Osteoblast (primary cell): ENCODE data around the gene PLET1. TPM values are rescaled to one million over a fixed set of nuclear protein-coding genes. Genes with fewer than 3 reads are reported as not detected.

Source experiments
- DNase-seq: peaks from one replicate; pipeline ENCODE4 v3.0.0; 2011; ENCODE audit warnings: low spot score, mixed read lengths; ENCODE audit not compliant: insufficient read length; ENCODE audit errors: missing footprints
- H2AFZ ChIP-seq: 2 replicates; pipeline ENCODE4 v1.6.0; 2011; ENCODE audit warnings: mild to moderate bottlenecking, low read length
- H3K27ac ChIP-seq: 2 replicates; pipeline ENCODE4 v1.5.1; 2011; ENCODE audit warnings: mild to moderate bottlenecking, low read depth, low read length, moderate library complexity
- H3K27me3 ChIP-seq: 2 replicates; pipeline ENCODE4 v1.6.0; 2012; ENCODE audit warnings: mild to moderate bottlenecking, control low read depth, inconsistent platforms, low read length, moderate library complexity; ENCODE audit not compliant: insufficient read depth
- H3K36me3 ChIP-seq: 2 replicates; pipeline ENCODE4 v1.5.1; 2011; ENCODE audit warnings: mild to moderate bottlenecking, low read length, control low read depth, moderate library complexity; ENCODE audit not compliant: insufficient read depth
- H3K4me1 ChIP-seq: 2 replicates; pipeline ENCODE4 v1.5.1; 2011; ENCODE audit warnings: mild to moderate bottlenecking, low read length, control low read depth, moderate library complexity; ENCODE audit not compliant: insufficient read depth
- H3K4me2 ChIP-seq: 2 replicates; pipeline ENCODE4 v1.6.0; 2011; ENCODE audit warnings: mild to moderate bottlenecking, low read length; ENCODE audit not compliant: insufficient read depth
- H3K4me3 ChIP-seq: fragments of 200-600 bp; sonication (generic); 3 replicates; pipeline ENCODE4 v1.5.1; 2012; ENCODE audit warnings: mild to moderate bottlenecking, low read length, inconsistent platforms; ENCODE audit not compliant: insufficient read depth
- H3K79me2 ChIP-seq: 2 replicates; pipeline ENCODE4 v1.6.0; 2012; ENCODE audit warnings: mild to moderate bottlenecking, low read length, control low read depth, inconsistent platforms; ENCODE audit not compliant: insufficient read depth
- H3K9me3 ChIP-seq: 2 replicates; pipeline ENCODE4 v1.5.1; 2011; ENCODE audit warnings: low read depth, low read length, control low read depth
- H4K20me1 ChIP-seq: 2 replicates; pipeline ENCODE4 v1.6.0; 2012; ENCODE audit warnings: mild to moderate bottlenecking, low read length, control low read depth; ENCODE audit not compliant: insufficient read depth
- CTCF ChIP-seq: IDR thresholded peaks from 2 replicates; pipeline ENCODE4 v1.5.1; 2011; ENCODE audit warnings: mild to moderate bottlenecking, low read depth, low read length, moderate library complexity; ENCODE audit errors: extremely low read depth
- total RNA-seq: library from RNA; depleted of rRNA; stranded (reverse); fragments of >200 nt; gene quantifications from 2 replicates; pipeline ENCODE4 v1.2.3, GENCODE V29; 2012

PLET1 gene
- total RNA-seq, 1 donor: not detected

GRCh38 chr11:112235750-112236390, 24.8 kb downstream of the PLET1 start:
- H3K27ac ChIP-seq: no peak overlapping the region
- H3K4me3 ChIP-seq: no peak overlapping the region
- H4K20me1 ChIP-seq: no peaks in the 10 kb centered on the region
- no peak for TF ChIP-seq CTCF
- no peak overlapping the region for H2AFZ ChIP-seq
- no peak overlapping the region for H3K4me2 ChIP-seq
- H3K27me3 ChIP-seq: no peaks in the 10 kb centered on the region
- no peaks in the 10 kb centered on the region for H3K4me1 ChIP-seq
- DNase-seq: no peak
- peaks cover 58% of the 10 kb centered on the region for H3K36me3 ChIP-seq
- H3K79me2 ChIP-seq: peaks cover 10% of the 10 kb centered on the region
- no peaks in the 10 kb centered on the region for H3K9me3 ChIP-seq

GRCh38 chr11:112231952-112232351, 28.7 kb downstream of the PLET1 start:
- no peak for DNase-seq
- H4K20me1 ChIP-seq: no peaks in the 10 kb centered on the region
- H3K9me3 ChIP-seq: no peaks in the 10 kb centered on the region
- no peak for TF ChIP-seq CTCF
- H3K27me3 ChIP-seq: no peaks in the 10 kb centered on the region
- no peak overlapping the region for H3K4me2 ChIP-seq
- H3K4me1 ChIP-seq: peaks cover 24% of the 10 kb centered on the region
- peaks cover 39% of the 10 kb centered on the region for H3K79me2 ChIP-seq
- H3K36me3 ChIP-seq: peaks cover 55% of the 10 kb centered on the region
- H2AFZ ChIP-seq: no peak overlapping the region
- no peak overlapping the region for H3K4me3 ChIP-seq
- H3K27ac ChIP-seq: no peak overlapping the region

- H4K20me1 ChIP-seq: no peaks in the 10 kb centered on the region
- peaks cover 25% of the 10 kb centered on the region for H3K4me1 ChIP-seq
- H3K4me2 ChIP-seq: peak overlapping the region; percentile 21
- peak overlapping the region; percentile 41 for H3K27ac ChIP-seq
- peaks cover 40% of the 10 kb centered on the region for H3K36me3 ChIP-seq
- peaks cover 47% of the 10 kb centered on the region for H3K79me2 ChIP-seq
- no peaks in the 10 kb centered on the region for H3K9me3 ChIP-seq
- no peak overlapping the region for H3K4me3 ChIP-seq
- no peak for TF ChIP-seq CTCF
- H3K27me3 ChIP-seq: no peaks in the 10 kb centered on the region
- no peak for DNase-seq
- H2AFZ ChIP-seq: no peak overlapping the region
Observed at GRCh38 chr11:112229746-112230433, 30.8 kb downstream of the PLET1 start.

GRCh38 chr11:112229159-112229558, 31.5 kb downstream of the PLET1 start:
- no peaks in the 10 kb centered on the region for H3K27me3 ChIP-seq
- H3K4me1 ChIP-seq: peaks cover 25% of the 10 kb centered on the region
- H4K20me1 ChIP-seq: no peaks in the 10 kb centered on the region
- H3K9me3 ChIP-seq: no peaks in the 10 kb centered on the region
- H3K4me2 ChIP-seq: no peak overlapping the region
- no peak overlapping the region for H2AFZ ChIP-seq
- peaks cover 37% of the 10 kb centered on the region for H3K36me3 ChIP-seq
- H3K27ac ChIP-seq: peak overlapping the region; percentile 13
- H3K79me2 ChIP-seq: peaks cover 47% of the 10 kb centered on the region
- H3K4me3 ChIP-seq: no peak overlapping the region
- no peak for TF ChIP-seq CTCF
- DNase-seq: no peak
